ENCODE data around the gene PHLPP1. TPM values are rescaled to one million over a fixed set of nuclear protein-coding genes. Genes with fewer than 3 reads are reported as not detected.

The PHLPP1 gene
- total RNA-seq, 4 donors from 2014 or later = 5.5 to 9.7 (median 8.0) TPM

- ATAC-seq (no peak), DNase-seq (no peak)
- Histone ChIP-seq H3K36me3 (no peaks in the 10 kb centered on the region), H3K9me3 (no peaks in the 10 kb centered on the region), H3K4me1 (peaks cover 31 to 40% of the 10 kb centered on the region in 2 donors), H3K4me3 (peak overlapping the region; percentile 69 to 82 (median 72)), H3K27ac (peak overlapping the region; percentile 59 to 93 (median 76)), H3K27me3 (no peaks in the 10 kb centered on the region)
- intact Hi-C loops (cut with DNase I; ENCODE audit: low total_unique reads) (loop anchor here (5.0 kb wide), 2 partner anchors 66 to 384 kb away; no protein-coding TSS in a partner anchor), in situ Hi-C loops (cut with MboI; ENCODE audit: low sequenced_read_pairs in 4 of 4) (loop anchor here (10.0 to 25.0 kb wide), 6 partner anchors 268 to 721 kb away; partner anchors contain the start of genes PIGN (in 1 of the 4), RELCH (in 1 of the 4) and VPS4B (in 1 of the 4))
- TF ChIP-seq POLR2A (IDR thresholded peaks at IDR 0.05) (no peak), CTCF (IDR thresholded peaks at IDR 0.05 in 4 of 5, conservative IDR thresholded peaks at IDR 0.05 in 1 of 5) (peak in 1 of 5 experiments; percentile 30)
Measured at GRCh38 chr18:62716619-62717168, 1.4 kb downstream of the PHLPP1 start.

- TF ChIP-seq CTCF (IDR thresholded peaks at IDR 0.05 in 4 of 5, conservative IDR thresholded peaks at IDR 0.05 in 1 of 5) = no peak
- TF ChIP-seq POLR2A (IDR thresholded peaks at IDR 0.05) = no peak
- Histone ChIP-seq H3K9me3 (no peaks in the 10 kb centered on the region), H3K4me1 (peaks cover 36 to 42% of the 10 kb centered on the region in 2 donors), H3K27ac (peak overlapping the region; percentile 59 to 93 (median 76)), H3K36me3 (no peaks in the 10 kb centered on the region), H3K4me3 (peak overlapping the region; percentile 69 to 82 (median 72)), H3K27me3 (no peaks in the 10 kb centered on the region)
- intact Hi-C loops (cut with DNase I; ENCODE audit: low total_unique reads) = loop anchor here (5.0 kb wide), 2 partner anchors 65 to 385 kb away; no protein-coding TSS in a partner anchor
- DNase-seq (peak in 1 of 2 donors; percentile 35), ATAC-seq (no peak)
- in situ Hi-C loops (cut with MboI; ENCODE audit: low sequenced_read_pairs in 4 of 4) = loop anchor here (10.0 to 25.0 kb wide), 6 partner anchors 267 to 720 kb away; partner anchors contain the start of genes PIGN (in 1 of the 4), RELCH (in 1 of the 4) and VPS4B (in 1 of the 4)
Measured at GRCh38 chr18:62717169-62717924, 2.0 kb downstream of the PHLPP1 start.

GRCh38 chr18:62717925-62718800 lies 2.8 kb downstream of the PHLPP1 start:
- TF ChIP-seq POLR2A (IDR thresholded peaks at IDR 0.05) (no peak), CTCF (IDR thresholded peaks at IDR 0.05 in 4 of 5, conservative IDR thresholded peaks at IDR 0.05 in 1 of 5) (no peak)
- Histone ChIP-seq H3K9me3 (no peaks in the 10 kb centered on the region), H3K4me1 (peaks cover 38 to 50% of the 10 kb centered on the region in 2 donors), H3K36me3 (no peaks in the 10 kb centered on the region), H3K4me3 (peak overlapping the region; percentile 69 to 82 (median 72)), H3K27me3 (no peaks in the 10 kb centered on the region), H3K27ac (peak overlapping the region; percentile 59 to 93 (median 76))
- intact Hi-C loops (cut with DNase I; ENCODE audit: low total_unique reads) (loop anchor here (5.0 kb wide), 2 partner anchors 64 to 386 kb away; no protein-coding TSS in a partner anchor), in situ Hi-C loops (cut with MboI; ENCODE audit: low sequenced_read_pairs in 4 of 4) (loop anchor here (10.0 to 25.0 kb wide), 6 partner anchors 267 to 719 kb away; partner anchors contain the start of genes PIGN (in 1 of the 4), RELCH (in 1 of the 4) and VPS4B (in 1 of the 4))
- no peak for ATAC-seq
- DNase-seq = no peak

- H3K27me3 ChIP-seq = no peaks in the 10 kb centered on the region
- peaks cover 45 to 52% of the 10 kb centered on the region in 2 donors for H3K4me1 ChIP-seq
- H3K4me3 ChIP-seq = peak overlapping the region in 1 of 4 donors; percentile 2
- intact Hi-C loops (cut with DNase I; ENCODE audit: low total_unique reads) = no loop called here
- in situ Hi-C loops (cut with MboI; ENCODE audit: low sequenced_read_pairs in 4 of 4) = loop anchor here (25.0 kb wide), 4 partner anchors 267 to 717 kb away; partner anchors contain the start of genes PIGN (in 1 of the 4) and RELCH (in 1 of the 4)
- TF ChIP-seq CTCF (IDR thresholded peaks at IDR 0.05 in 4 of 5, conservative IDR thresholded peaks at IDR 0.05 in 1 of 5) = no peak
- TF ChIP-seq POLR2A (IDR thresholded peaks at IDR 0.05) = no peak
- ATAC-seq = no peak
- H3K27ac ChIP-seq = peak overlapping the region in 1 of 4 donors; percentile 18
- no peak for DNase-seq
- H3K36me3 ChIP-seq = no peaks in the 10 kb centered on the region
- H3K9me3 ChIP-seq = no peaks in the 10 kb centered on the region
Measured at GRCh38 chr18:62720048-62720447, 4.7 kb downstream of the PHLPP1 start.

All from gastrocnemius medialis (tissue), 4 donors.